Activated CD4-positive, alpha-beta T cell treated with anti-CD3 and anti-CD28 coated beads for 36 hours (primary cell): Measurements from ENCODE around the gene SORCS2. TPM values are rescaled to one million over a fixed set of nuclear protein-coding genes. Genes with fewer than 3 reads are reported as not detected.

Experiments
- ATAC-seq: fragments of 200-7000 bp; cut with Tn5 transposase; one replicate; pipeline ENCODE4 v1.10.0; 2021; ENCODE audit warnings: mild to moderate bottlenecking, moderate library complexity
- CTCF ChIA-PET: fragments of 350-600 bp; sonication (Branson Sonifier 250); formaldehyde crosslinking; loops from one replicate; lab custom pipeline; 2021; ENCODE audit warnings: antibody characterized with exemption; lab: Charles Lee
- POLR2A ChIA-PET: fragments of 350-600 bp; sonication (Branson Sonifier 250); formaldehyde crosslinking; loops from one replicate; lab custom pipeline; 2021; ENCODE audit warnings: antibody characterized with exemption, inconsistent platforms; lab: Charles Lee
- DNase-seq: peaks from one replicate; pipeline ENCODE4 v3.0.0-alpha.2; 2020
- H3K27ac Mint-ChIP-seq: one replicate; pipeline ENCODE4 v1.8.0; 2021; ENCODE audit warnings: mixed read lengths
- H3K27me3 Mint-ChIP-seq: one replicate; pipeline ENCODE4 v1.8.0; 2021; ENCODE audit warnings: mixed read lengths
- H3K36me3 Mint-ChIP-seq: one replicate; pipeline ENCODE4 v1.8.0; 2021; ENCODE audit warnings: low read depth, mixed read lengths
- H3K4me1 Mint-ChIP-seq: one replicate; pipeline ENCODE4 v1.8.0; 2021; ENCODE audit warnings: mixed read lengths
- H3K4me3 Mint-ChIP-seq: one replicate; pipeline ENCODE4 v1.8.0; 2021; ENCODE audit warnings: mild to moderate bottlenecking, moderate library complexity, mixed read lengths
- H3K9me3 Mint-ChIP-seq: one replicate; pipeline ENCODE4 v1.8.0; 2021; ENCODE audit warnings: low read depth, mixed read lengths
- intact Hi-C, 2 experiments: fragments of 100-400 bp; cut with DNase I in 1 of 2; cut with micrococcal nuclease in 1 of 2; formaldehyde crosslinking; loops; one replicate each; pipeline versions ENCODE4 v1.14.2 to v1.15.1; 2022 to 2024; cut with DNase I, micrococcal nuclease
- total RNA-seq, 2 experiments: library from RNA; stranded (reverse); gene quantifications; one replicate each; pipeline ENCODE4 v1.2.3, GENCODE V29; 2021

Gene SORCS2
- total RNA-seq, 2 experiments from 2014 or later, result 0.04 TPM; not detected in 1

DNA sequence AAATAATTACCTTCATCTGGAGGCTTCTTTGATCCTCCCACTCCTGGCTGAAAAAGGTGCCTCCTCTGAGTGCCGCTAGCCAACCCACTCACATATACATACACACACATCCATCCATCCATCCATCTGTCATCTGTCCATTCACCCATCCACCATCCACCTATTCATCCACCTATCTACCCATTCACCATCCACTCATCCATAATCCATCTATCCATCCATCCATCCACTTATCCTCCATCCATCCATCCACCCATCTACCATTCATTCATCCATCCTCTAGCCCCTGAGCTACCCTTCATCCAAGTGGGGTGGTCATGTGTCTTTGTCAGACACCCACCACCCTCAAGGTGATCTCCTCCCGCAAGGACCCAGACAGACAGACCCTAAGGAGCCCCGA, 423.9 kb downstream of the SORCS2 start:
- Mint-ChIP-seq H3K27me3 (peaks cover 2% of the 10 kb centered on the region), H3K36me3 (no peaks in the 10 kb centered on the region), H3K4me3 (no peak overlapping the region), H3K9me3 (no peaks in the 10 kb centered on the region), H3K27ac (no peak overlapping the region), H3K4me1 (no peaks in the 10 kb centered on the region)
- DNase-seq (no peak), ATAC-seq (no peak)
- intact Hi-C loops, result no loop called here
- ChIA-PET POLR2A (no interaction called here), CTCF (no interaction called here)

DNA sequence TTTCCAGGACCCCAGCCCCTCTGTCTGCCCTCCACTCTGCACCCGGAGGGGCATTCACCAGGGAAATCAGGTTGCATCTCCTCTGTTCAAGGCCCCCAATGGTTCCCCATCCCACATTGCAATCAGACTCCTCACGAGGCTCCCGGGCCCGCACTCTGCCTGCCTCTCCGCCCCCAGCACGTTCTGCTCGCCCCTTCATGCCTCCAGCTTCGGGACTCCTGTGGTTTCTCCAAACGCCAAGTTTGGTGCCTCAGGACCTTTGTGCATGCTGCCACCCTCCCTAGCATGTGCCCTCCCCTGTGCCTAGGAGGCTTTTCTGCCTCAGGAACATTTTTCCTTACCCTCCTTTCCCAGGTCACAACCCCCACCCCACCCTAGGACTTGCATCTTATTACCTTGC, 426.0 kb downstream of the SORCS2 start:
- no peak overlapping the region for H3K27ac Mint-ChIP-seq
- ChIA-PET CTCF (no interaction called here), POLR2A (no interaction called here)
- no peaks in the 10 kb centered on the region for H3K9me3 Mint-ChIP-seq
- intact Hi-C loops, result no loop called here
- no peaks in the 10 kb centered on the region for H3K36me3 Mint-ChIP-seq
- H3K27me3 Mint-ChIP-seq, result peaks cover 6% of the 10 kb centered on the region
- H3K4me1 Mint-ChIP-seq, result no peaks in the 10 kb centered on the region
- no peak for DNase-seq
- no peak for ATAC-seq
- H3K4me3 Mint-ChIP-seq, result no peak overlapping the region

DNA sequence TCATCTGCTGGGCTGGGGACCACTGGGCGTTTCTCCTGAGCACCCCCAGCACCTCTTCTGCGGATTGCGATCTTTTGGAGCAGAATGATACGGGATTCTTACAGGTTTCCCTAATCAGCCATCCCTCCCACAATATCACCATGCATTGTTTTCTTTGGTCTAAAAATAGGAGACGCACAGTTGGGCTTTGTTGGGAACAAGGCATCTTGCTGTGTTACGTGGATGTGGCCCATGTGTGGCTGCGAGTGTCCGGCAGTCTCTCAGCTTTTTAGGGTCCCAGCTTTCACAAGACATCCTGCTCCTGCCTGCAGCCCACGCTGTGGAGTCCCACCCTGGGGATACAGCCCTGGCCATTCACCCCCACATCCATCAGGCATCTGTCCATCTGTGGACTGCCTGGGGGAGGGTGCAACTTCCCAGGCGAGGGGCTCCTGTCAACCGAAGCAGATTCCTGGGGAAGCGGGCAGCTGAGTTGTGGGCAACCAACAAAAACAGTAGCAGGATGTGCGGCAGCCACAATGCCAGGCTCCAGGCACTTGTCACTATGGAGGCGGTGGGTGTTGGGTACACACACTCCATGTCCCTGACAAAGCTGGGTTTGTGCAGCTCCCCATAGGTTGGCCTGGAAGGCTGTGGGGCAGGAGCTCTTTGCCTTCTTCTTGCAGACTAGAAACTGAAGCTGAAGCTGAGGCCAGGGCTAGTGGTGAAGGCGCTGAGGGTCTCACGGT, 427.9 kb downstream of the SORCS2 start:
- ChIA-PET POLR2A (no interaction called here), CTCF (no interaction called here)
- Mint-ChIP-seq H3K27me3 (peaks cover 9% of the 10 kb centered on the region), H3K4me3 (no peak overlapping the region), H3K27ac (no peak overlapping the region), H3K4me1 (no peaks in the 10 kb centered on the region), H3K9me3 (no peaks in the 10 kb centered on the region), H3K36me3 (no peaks in the 10 kb centered on the region)
- DNase-seq, result no peak
- no peak for ATAC-seq
- intact Hi-C loops, result no loop called here

DNA sequence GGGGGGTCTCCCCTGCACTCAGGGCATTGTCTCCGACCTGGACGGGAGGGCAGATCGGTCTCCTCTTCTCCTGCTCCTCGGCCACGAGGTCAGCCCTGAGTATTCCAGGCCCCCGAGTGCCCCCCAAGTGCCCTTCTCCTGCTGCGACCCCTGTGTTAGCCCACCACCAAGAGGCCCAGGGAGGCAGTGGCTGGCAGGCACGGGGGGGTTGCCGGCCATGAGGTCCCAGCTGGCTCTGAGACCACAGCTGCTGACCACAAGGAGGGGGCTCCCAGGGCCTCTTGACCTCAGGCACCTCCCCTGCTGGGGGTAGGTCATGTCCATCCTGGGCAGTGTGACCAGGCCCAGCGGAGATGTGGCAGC, 428.5 kb downstream of the SORCS2 start:
- Mint-ChIP-seq H3K4me3 (no peak overlapping the region), H3K27ac (no peak overlapping the region), H3K4me1 (no peaks in the 10 kb centered on the region), H3K36me3 (no peaks in the 10 kb centered on the region), H3K27me3 (peaks cover 9% of the 10 kb centered on the region), H3K9me3 (no peaks in the 10 kb centered on the region)
- intact Hi-C loops, result no loop called here
- ChIA-PET CTCF (no interaction called here), POLR2A (no interaction called here)
- no peak for ATAC-seq
- no peak for DNase-seq

DNA sequence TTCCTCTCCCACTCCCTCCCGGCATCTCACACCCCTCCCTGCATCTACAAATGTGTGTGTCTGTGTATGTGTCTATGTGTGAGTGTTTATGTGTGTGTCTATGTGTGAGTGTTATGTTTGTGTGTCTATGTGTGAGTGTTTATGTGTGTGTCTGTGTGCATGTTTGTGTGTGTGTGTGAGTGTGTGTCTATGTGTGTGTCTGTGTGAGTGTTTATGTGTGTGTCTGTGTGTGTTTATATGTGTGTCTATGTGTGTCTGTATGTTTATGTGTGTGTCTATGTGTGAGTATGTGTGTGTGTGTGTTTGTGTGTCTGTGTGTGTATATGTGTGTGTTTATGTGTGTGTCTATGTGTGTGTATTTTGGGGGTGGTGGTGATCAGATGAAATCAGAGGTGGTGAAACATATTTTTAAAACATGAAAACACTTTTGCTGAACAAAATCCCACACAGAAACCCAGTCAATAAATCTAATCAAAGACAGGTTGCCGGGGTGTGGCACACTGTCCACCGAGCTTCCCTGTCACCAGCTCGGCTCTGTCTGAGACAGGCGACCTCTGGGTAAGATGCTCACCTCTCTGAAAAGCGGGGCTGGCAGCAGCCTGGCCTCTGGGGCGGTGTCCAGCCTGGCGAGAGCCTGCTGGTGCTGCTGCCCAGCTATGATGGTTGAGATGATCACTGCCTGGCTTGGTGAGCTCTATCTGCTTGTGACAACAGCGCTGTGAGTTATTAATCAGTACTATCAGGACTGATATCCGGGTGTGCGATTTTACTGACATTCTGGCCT, 429.1 kb downstream of the SORCS2 start:
- peaks cover 9% of the 10 kb centered on the region for H3K27me3 Mint-ChIP-seq
- H3K9me3 Mint-ChIP-seq, result no peaks in the 10 kb centered on the region
- CTCF ChIA-PET, result interaction anchor here (0.8 kb wide), 1 partner anchor 15 kb away, joined by 4 read pairs; no protein-coding TSS in a partner anchor

DNA sequence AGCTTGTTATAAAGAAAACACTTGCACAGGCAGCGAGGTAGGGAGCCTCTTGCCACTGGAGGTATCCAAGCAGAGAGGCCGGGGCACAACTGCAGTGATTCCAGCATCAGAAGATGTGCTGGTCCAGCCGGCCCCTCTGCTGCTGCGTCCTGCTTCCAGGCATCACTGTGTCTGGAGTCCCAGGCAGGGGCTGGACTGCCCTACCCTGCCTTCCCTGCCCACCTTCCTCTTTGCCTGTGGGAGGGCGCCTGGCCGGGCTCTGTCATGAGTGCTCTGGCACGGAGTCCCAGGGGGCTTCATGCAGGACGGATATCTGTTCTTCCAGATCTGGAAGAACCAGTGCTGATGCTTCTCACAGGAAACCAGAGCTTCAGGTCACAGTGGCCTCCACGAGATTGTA, 430.0 kb downstream of the SORCS2 start:
- no peak for ATAC-seq
- Mint-ChIP-seq H3K4me3 (no peak overlapping the region), H3K36me3 (no peaks in the 10 kb centered on the region), H3K27me3 (peaks cover 9% of the 10 kb centered on the region), H3K27ac (no peak overlapping the region), H3K4me1 (no peaks in the 10 kb centered on the region), H3K9me3 (no peaks in the 10 kb centered on the region)
- DNase-seq, result no peak
- CTCF ChIA-PET, result interaction anchor here (0.6 to 0.8 kb wide), 2 partner anchors 14 to 371 kb away, joined by 3 to 4 read pairs; no protein-coding TSS in a partner anchor
- intact Hi-C loops, result no loop called here
- POLR2A ChIA-PET, result no interaction called here

More for the DNA sequence above, 429.1 kb downstream of the SORCS2 start:
- H3K36me3 Mint-ChIP-seq, result no peaks in the 10 kb centered on the region
- ATAC-seq, result no peak
- H3K4me1 Mint-ChIP-seq, result no peaks in the 10 kb centered on the region
- H3K4me3 Mint-ChIP-seq, result no peak overlapping the region
- POLR2A ChIA-PET, result no interaction called here
- DNase-seq, result no peak
- intact Hi-C loops, result no loop called here
- H3K27ac Mint-ChIP-seq, result no peak overlapping the region

DNA sequence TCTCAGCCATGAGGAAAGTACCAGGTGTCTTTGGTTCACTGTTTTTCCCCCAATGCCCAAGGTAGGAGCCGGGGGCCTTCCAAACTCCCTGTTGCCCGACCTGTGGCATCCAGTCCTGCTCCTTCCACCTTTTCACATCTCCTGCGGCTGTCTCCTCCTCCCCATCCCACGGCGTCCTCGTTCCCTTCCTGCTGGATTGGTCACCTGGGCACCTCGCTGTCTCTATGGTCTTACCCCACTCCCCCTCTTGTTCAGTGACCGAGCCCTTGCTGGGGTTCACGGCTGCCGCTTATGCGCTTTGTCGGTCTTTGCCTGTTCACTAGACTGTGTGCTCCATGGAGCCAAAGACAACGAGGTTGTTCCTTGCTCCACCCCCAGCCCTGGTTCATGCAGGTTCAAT, 431.1 kb downstream of the SORCS2 start:
- DNase-seq (no peak), ATAC-seq (no peak)
- intact Hi-C loops, result no loop called here
- H3K9me3 Mint-ChIP-seq, result no peaks in the 10 kb centered on the region
- H3K27ac Mint-ChIP-seq, result no peak overlapping the region
- peaks cover 9% of the 10 kb centered on the region for H3K27me3 Mint-ChIP-seq
- no peaks in the 10 kb centered on the region for H3K4me1 Mint-ChIP-seq
- no peaks in the 10 kb centered on the region for H3K36me3 Mint-ChIP-seq
- ChIA-PET POLR2A (no interaction called here), CTCF (no interaction called here)
- H3K4me3 Mint-ChIP-seq, result no peak overlapping the region

DNA sequence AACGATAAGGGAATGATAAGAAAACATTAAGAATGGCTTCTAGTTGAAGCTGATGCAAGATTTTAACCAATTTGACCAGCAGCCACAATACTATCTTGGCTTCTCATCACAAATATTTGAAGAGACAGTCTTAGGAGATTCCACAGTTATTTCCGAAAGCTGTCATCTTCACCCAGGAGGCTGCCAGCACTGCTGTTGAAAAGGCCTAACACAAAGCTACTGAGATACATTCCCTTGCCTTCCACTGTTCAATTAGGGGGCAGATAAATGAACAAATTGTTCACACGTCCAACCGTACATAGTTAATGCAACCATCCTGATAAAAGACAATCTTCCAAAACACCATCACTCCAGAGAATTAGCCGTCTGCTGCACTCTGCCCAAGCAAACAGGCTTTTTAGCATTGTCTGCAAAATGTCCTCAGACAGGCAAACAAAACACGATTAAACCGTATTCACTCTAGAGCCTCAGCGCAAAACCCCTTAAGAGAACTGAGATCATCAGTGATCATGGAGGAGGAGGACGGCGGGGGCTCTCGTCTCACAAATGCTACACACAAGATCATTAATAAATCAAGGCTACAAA, 432.1 kb downstream of the SORCS2 start:
- peaks cover 9% of the 10 kb centered on the region for H3K27me3 Mint-ChIP-seq
- ChIA-PET POLR2A (no interaction called here), CTCF (no interaction called here)
- no peaks in the 10 kb centered on the region for H3K4me1 Mint-ChIP-seq
- no peak overlapping the region for H3K27ac Mint-ChIP-seq
- no peak for DNase-seq
- intact Hi-C loops, result no loop called here
- no peak overlapping the region for H3K4me3 Mint-ChIP-seq
- no peak for ATAC-seq
- H3K9me3 Mint-ChIP-seq, result peaks cover under 1% of the 10 kb centered on the region
- H3K36me3 Mint-ChIP-seq, result no peaks in the 10 kb centered on the region

DNA sequence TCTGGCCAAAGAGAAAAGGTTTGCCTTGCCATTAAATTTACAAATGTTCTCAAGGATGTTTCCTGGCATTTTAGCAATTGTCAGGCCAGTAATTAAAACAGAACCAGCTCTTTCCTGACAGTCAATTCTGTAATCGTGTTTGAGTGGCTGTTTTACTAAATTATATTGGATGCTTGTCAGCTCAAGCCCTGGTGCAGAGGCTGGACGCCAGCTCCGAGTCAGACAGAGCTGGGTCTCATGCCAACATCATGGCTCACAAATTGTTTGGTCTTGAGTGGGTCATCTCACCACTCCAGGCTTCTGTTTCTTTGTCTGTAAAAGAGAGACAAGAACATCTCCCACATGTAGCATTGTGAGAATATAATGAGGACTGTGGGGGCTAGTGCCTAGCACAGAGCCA, 432.7 kb downstream of the SORCS2 start:
- H3K4me1 Mint-ChIP-seq, result no peaks in the 10 kb centered on the region
- CTCF ChIA-PET, result no interaction called here
- POLR2A ChIA-PET, result no interaction called here
- no peak overlapping the region for H3K4me3 Mint-ChIP-seq
- peaks cover 4% of the 10 kb centered on the region for H3K9me3 Mint-ChIP-seq
- no peaks in the 10 kb centered on the region for H3K36me3 Mint-ChIP-seq
- no peak for DNase-seq
- ATAC-seq, result no peak
- no peak overlapping the region for H3K27ac Mint-ChIP-seq
- intact Hi-C loops, result no loop called here
- peaks cover 9% of the 10 kb centered on the region for H3K27me3 Mint-ChIP-seq

DNA sequence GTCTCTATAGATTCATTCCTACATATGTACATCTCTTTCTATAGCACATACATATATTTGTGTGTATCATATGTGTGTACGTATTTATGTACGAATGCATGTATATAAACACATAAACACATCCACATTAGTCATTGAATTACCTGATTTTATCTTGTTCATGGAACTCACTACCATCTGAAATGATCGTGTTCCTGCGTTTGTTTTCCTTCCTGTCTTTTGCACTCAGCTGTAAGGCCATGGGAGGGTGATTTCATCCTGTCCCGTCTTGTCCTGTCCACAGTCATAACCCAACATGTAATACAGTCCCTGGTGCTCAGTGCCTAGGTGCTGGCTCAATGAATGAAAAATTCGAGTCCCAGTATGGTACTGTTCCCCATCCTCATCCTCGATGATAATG, 434.2 kb downstream of the SORCS2 start:
- Mint-ChIP-seq H3K9me3 (peaks cover 4% of the 10 kb centered on the region), H3K4me1 (no peaks in the 10 kb centered on the region), H3K27me3 (peaks cover 7% of the 10 kb centered on the region), H3K27ac (no peak overlapping the region), H3K36me3 (no peaks in the 10 kb centered on the region), H3K4me3 (no peak overlapping the region)
- no peak for ATAC-seq
- no peak for DNase-seq
- ChIA-PET POLR2A (no interaction called here), CTCF (no interaction called here)
- intact Hi-C loops, result no loop called here

DNA sequence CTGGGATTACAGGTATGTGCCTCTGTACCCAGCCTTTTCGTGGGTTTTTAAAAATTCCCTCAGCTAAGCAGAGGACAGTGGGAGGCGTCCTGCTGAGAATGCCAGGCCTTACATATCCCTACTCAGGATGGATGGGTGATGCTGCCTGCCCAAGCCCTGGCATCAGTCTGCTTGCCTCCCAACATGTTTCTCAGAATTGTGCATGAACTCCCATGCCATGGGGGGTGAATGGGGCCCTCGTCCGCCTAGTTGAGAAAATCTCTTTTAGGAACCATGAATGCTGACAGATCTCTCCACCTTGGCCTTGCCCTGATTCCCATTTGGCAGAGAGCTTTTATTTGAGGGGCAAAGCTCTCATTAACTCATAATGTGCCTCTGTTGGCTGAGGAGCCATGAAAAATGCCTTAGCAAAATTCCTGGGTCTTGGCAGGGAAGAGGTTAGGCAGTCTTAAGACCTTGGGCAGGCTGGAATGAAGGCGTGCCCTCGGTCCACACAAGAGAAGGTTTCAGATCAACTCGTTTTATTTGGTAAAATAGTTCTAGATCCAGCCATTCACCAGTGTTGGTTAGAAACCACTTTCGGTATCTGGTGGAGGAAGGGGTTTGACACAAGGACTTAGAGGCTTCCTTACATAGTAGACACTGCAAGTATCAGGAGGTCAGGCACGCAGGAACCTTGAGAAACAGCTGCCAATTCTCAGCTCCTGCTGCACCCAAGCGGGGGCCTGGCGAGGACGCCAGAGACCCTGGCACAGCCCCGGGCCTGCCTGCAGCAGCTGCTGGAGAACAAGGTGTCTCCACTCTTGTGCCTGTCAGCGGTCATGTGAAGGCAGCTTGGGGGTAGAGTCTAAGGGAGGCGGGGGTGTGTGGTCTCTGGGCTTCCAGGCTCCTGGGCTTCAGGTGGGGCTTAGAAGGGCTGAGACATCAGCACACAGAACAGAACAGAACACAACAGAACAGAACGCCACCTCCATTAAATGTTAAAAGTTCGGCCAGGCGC, 435.2 kb downstream of the SORCS2 start:
- Mint-ChIP-seq H3K36me3 (no peaks in the 10 kb centered on the region), H3K4me3 (no peak overlapping the region), H3K4me1 (no peaks in the 10 kb centered on the region), H3K9me3 (peaks cover 4% of the 10 kb centered on the region), H3K27ac (no peak overlapping the region), H3K27me3 (peaks cover 7% of the 10 kb centered on the region)
- intact Hi-C loops, result no loop called here
- no peak for ATAC-seq
- no peak for DNase-seq
- CTCF ChIA-PET, result no interaction called here
- POLR2A ChIA-PET, result no interaction called here
